HEK293T (cell line): ENCODE measurements around the gene MVB12B.

Experiments used
- BHLHE40 ChIP-seq: fragments of 450-650 bp; IDR thresholded peaks from 2 replicates; pipeline ENCODE4 v1.6.1; 2016; ENCODE audit warnings: mild to moderate bottlenecking, moderate library complexity, borderline replicate concordance
- FOXA1 ChIP-seq: fragments of 450-650 bp; IDR thresholded peaks from 2 replicates; pipeline ENCODE4 v1.6.1; 2016; ENCODE audit warnings: mild to moderate bottlenecking
- FOXM1 ChIP-seq: fragments of 450-650 bp; IDR thresholded peaks from 2 replicates; pipeline ENCODE4 v1.6.1; 2017; ENCODE audit warnings: mild to moderate bottlenecking, borderline replicate concordance
- LEF1 ChIP-seq: fragments of 450-650 bp; IDR thresholded peaks from 2 replicates; pipeline ENCODE4 v1.6.1; 2017; ENCODE audit warnings: mild to moderate bottlenecking, borderline replicate concordance
- NFRKB ChIP-seq: fragments of 450-650 bp; IDR thresholded peaks from 2 replicates; pipeline ENCODE4 v1.6.1; 2016; ENCODE audit warnings: mild to moderate bottlenecking, moderate library complexity
- SP1 ChIP-seq: fragments of 450-650 bp; IDR thresholded peaks from 2 replicates; pipeline ENCODE4 v1.6.1; 2017
- SUZ12 ChIP-seq: fragments of 450-650 bp; IDR thresholded peaks from 2 replicates; pipeline ENCODE4 v1.6.1; 2016; ENCODE audit warnings: mild to moderate bottlenecking
- TARDBP ChIP-seq: fragments of 450-650 bp; IDR thresholded peaks from 2 replicates; pipeline ENCODE4 v1.6.1; 2016
- TF ChIP-seq, protein P1 (sequence below): fragments of 450-650 bp; IDR thresholded peaks from 2 replicates; pipeline ENCODE4 v1.6.1; 2016

GRCh38 chr9:126495411-126496180 lies 169.0 kb downstream of the MVB12B start:
- TF ChIP-seq SP1 (no peak), SUZ12 (no peak), LEF1 (no peak), TARDBP (no peak), BHLHE40 (no peak), NFRKB (no peak), FOXA1 (no peak), FOXM1 (no peak)
- TF ChIP-seq, protein P1, sequence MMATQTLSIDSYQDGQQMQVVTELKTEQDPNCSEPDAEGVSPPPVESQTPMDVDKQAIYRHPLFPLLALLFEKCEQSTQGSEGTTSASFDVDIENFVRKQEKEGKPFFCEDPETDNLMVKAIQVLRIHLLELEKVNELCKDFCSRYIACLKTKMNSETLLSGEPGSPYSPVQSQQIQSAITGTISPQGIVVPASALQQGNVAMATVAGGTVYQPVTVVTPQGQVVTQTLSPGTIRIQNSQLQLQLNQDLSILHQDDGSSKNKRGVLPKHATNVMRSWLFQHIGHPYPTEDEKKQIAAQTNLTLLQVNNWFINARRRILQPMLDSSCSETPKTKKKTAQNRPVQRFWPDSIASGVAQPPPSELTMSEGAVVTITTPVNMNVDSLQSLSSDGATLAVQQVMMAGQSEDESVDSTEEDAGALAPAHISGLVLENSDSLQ, result no peak
